Naive B cell (primary cell): Measurements from ENCODE around the gene TIFAB. TPM values are rescaled to one million over a fixed set of nuclear protein-coding genes. Genes with fewer than 3 reads are reported as not detected.
A peak's percentile ranks its signal among the peaks of the same experiment; 100 is the strongest.

Experiments used
- ATAC-seq, 2 donors: fragments of 150-1000 bp; cut with Tn5 transposase; 2 replicates each; pipeline ENCODE4 v1.10.0; 2021; ENCODE audit warnings: low read depth in 2 of 2, mild to moderate bottlenecking in 2 of 2, moderate library complexity in 2 of 2
- DNase-seq: peaks from one replicate; pipeline ENCODE4 v3.0.0; 2022
- H3K27ac Mint-ChIP-seq, 6 donors: one replicate each; pipeline ENCODE4 v1.8.0; 2020 to 2022; ENCODE audit warnings: mild to moderate bottlenecking in 6 of 6, mixed read lengths in 6 of 6, moderate library complexity in 5 of 6, inconsistent platforms in 2 of 6
- H3K27me3 Mint-ChIP-seq, 3 donors: one replicate each; pipeline ENCODE4 v1.8.0; 2021 to 2022; ENCODE audit warnings: mixed read lengths in 3 of 3, mild to moderate bottlenecking in 1 of 3
- H3K36me3 Mint-ChIP-seq, 2 donors: one replicate each; pipeline ENCODE4 v1.8.0; 2020 to 2022; ENCODE audit warnings: mixed read lengths in 2 of 2, inconsistent platforms in 1 of 2, mild to moderate bottlenecking in 1 of 2
- H3K4me1 Mint-ChIP-seq, 3 donors: one replicate each; pipeline ENCODE4 v1.8.0; 2020 to 2022; ENCODE audit warnings: mixed read lengths in 3 of 3, inconsistent platforms in 1 of 3, mild to moderate bottlenecking in 1 of 3, moderate library complexity in 1 of 3
- H3K4me3 Mint-ChIP-seq, 8 donors: one replicate each; pipeline ENCODE4 v1.8.0; 2020 to 2022; ENCODE audit warnings: mild to moderate bottlenecking in 8 of 8, mixed read lengths in 8 of 8, moderate library complexity in 8 of 8, inconsistent platforms in 2 of 8
- H3K9me3 Mint-ChIP-seq, 7 donors: one replicate each; pipeline ENCODE4 v1.8.0; 2020 to 2022; ENCODE audit warnings: mixed read lengths in 7 of 7, mild to moderate bottlenecking in 5 of 7, inconsistent platforms in 2 of 7, moderate library complexity in 1 of 7
- polyA plus RNA-seq, 6 donors: library from polyadenylated mRNA; unstranded; fragments of 300-500 nt; fragmentation: Illumina TruSeq; gene quantifications; one replicate each; pipeline ENCODE4 v1.2.3, GENCODE V29; 2021; ENCODE audit warnings: low read depth in 6 of 6

TIFAB gene
- polyA plus RNA-seq, 6 donors from 2014 or later, result not detected

DNA sequence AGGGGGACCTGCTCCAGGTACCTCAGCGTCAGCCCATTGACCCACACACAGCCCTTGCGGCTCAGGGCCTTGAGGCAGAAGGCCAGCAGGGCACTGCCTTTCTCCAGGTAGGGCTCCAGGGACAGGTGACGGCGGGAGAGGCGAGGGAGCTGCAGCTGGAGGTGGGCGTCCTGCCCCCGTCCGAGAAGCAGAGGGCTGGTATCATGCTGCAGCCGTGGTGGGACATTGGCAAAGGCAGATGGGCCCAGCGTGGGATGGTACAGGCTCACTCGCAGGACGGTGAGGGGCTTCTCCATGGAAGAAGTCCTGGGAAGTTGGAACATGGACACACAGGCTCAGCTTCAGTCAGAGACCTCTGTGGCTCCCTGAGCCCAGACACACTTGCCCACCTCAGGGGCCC, 2.5 kb downstream of the TIFAB start:
- Mint-ChIP-seq H3K9me3 (peaks cover 0 to 2% (median 0%) of the 10 kb centered on the region in 7 donors), H3K27me3 (peaks cover 11 to 15% (median 12%) of the 10 kb centered on the region in 3 donors), H3K4me1 (peaks cover 7 to 16% (median 11%) of the 10 kb centered on the region in 3 donors), H3K27ac (no peak overlapping the region), H3K4me3 (no peak overlapping the region), H3K36me3 (peaks cover 0 to 5% of the 10 kb centered on the region in 2 donors)
- DNase-seq (no peak), ATAC-seq (no peak)

DNA sequence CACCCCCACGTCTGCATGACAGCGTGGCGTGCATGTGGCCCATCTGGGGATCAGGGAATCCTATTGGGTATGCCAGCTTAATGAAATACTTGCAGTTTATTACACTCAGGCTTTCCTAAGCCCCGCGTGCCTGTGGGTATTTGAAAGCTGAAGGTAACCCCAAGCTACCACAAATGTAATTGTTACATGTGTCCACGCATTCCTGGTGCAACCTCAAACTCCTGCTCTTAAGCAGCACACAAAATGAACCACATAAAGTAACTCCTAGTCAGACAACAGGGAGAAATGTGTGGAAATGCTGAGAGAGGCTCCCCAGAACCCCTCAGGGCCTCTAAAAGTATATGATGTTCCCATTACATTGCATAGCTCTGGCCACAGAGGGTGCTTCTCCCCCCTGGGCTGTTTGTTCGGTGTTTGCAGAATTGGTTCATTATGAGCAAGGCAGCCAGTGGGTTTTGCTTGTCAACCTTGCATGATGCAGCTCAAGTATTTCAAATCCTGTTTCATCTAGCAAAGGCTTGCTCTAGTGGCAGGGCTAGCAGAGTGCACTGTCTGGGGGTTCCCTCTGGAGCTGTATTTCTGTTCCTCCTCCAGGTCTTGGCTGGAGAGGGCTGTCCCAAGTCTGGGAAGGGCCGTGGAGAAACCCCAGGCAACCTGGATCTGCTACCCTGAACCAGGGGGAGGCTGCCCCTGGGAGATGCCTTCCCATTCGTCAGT, 3.2 kb downstream of the TIFAB start:
- H3K4me1 Mint-ChIP-seq, result peaks cover 7 to 16% (median 11%) of the 10 kb centered on the region in 3 donors
- H3K27me3 Mint-ChIP-seq, result peaks cover 12 to 22% (median 13%) of the 10 kb centered on the region in 3 donors
- no peak overlapping the region for H3K27ac Mint-ChIP-seq
- H3K36me3 Mint-ChIP-seq, result peaks cover 0 to 5% of the 10 kb centered on the region in 2 donors
- ATAC-seq, result no peak
- H3K4me3 Mint-ChIP-seq, result peak overlapping the region in 1 of 8 donors; percentile 51
- no peak for DNase-seq
- peaks cover 0 to 2% (median 0%) of the 10 kb centered on the region in 7 donors for H3K9me3 Mint-ChIP-seq

DNA sequence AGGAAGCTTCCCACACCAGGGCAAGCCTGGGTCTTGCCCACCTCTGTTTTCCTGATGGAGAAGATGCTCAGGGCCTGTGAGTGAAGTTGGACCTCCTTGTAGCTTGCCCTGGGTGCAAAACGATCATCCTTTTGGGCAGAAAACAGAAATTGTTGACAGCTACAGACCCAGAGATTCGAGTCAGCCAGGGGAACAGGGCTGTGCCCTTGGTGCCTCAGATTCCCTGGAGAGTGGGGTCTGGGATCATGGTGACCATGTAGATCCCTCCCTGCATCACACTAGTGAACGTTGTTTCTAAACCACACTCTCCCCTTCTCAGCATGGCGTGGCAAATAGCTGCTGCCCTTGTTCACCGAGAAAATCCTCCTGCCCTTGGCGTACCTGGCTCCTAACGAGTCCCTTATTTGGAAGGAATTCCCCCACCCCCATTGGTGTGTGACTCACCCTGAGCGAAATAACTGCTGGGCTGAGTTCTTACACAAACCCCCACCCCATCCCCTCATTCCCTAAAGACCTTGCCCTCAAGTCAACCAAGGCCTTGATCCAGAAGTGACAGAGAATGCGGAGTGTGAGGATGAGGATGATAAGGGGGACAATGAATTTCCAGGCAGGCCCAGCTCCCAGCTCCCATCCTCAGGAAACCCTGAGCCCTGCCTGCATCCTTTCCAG, 3.9 kb downstream of the TIFAB start:
- ATAC-seq (no peak), DNase-seq (no peak)
- H3K4me3 Mint-ChIP-seq, result no peak overlapping the region
- peaks cover 7 to 16% (median 12%) of the 10 kb centered on the region in 3 donors for H3K4me1 Mint-ChIP-seq
- H3K9me3 Mint-ChIP-seq, result peaks cover 0 to 2% (median 0%) of the 10 kb centered on the region in 7 donors
- peak overlapping the region in 2 of 6 donors; percentile 6 to 36 for H3K27ac Mint-ChIP-seq
- H3K27me3 Mint-ChIP-seq, result peaks cover 12 to 23% (median 14%) of the 10 kb centered on the region in 3 donors
- peaks cover 0 to 5% of the 10 kb centered on the region in 2 donors for H3K36me3 Mint-ChIP-seq

DNA sequence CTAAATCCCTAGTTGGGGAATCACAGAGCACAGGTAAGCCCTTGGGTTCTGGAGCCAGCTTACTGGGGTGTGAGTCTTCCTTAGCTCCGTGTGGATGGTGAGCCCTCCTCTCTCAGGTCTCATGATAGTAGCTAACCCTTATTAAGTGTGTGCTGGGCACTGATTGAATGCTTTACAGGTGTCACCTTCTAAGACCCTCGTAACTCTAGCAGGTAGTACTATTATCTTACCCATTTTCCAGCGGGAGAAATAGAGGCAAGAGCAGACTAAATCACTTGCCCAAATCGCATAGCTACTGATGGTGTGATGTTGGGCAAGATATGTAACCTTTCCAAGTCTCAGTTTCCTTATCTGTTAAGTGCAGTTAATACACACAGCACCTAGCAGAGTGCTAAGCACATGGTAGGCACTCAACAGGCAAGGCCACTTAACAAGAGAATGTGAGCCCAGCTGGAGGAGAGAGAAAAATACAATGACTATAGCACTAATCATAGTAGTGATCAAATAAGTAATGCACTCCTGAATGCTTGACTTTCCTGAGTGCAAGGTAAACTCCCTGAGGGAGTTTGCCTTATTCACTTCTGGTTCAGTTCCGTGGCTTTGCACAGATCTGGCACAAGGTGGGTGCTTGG, 4.7 kb downstream of the TIFAB start, which contains the start of gene DCANP1:
Gene DCANP1, minus strand, starts transcription at position 51 of the 632 bp plus-strand sequence. CDS start 240 bp downstream, outside the sequence.
- DNase-seq (no peak), ATAC-seq (no peak)
- H3K27me3 Mint-ChIP-seq, result peaks cover 12 to 23% (median 14%) of the 10 kb centered on the region in 3 donors
- H3K9me3 Mint-ChIP-seq, result peaks cover 0 to 2% (median 0%) of the 10 kb centered on the region in 7 donors
- H3K27ac Mint-ChIP-seq, result peak within 1 kb of the TSS in 2 of 6 donors; percentile 6 to 36
- H3K36me3 Mint-ChIP-seq, result peaks cover 0 to 5% of the 10 kb centered on the region in 2 donors
- H3K4me1 Mint-ChIP-seq, result peaks cover 6 to 21% (median 17%) of the 10 kb centered on the region in 3 donors
- peak within 1 kb of the TSS in 2 of 8 donors; percentile 65 to 75 for H3K4me3 Mint-ChIP-seq

DNA sequence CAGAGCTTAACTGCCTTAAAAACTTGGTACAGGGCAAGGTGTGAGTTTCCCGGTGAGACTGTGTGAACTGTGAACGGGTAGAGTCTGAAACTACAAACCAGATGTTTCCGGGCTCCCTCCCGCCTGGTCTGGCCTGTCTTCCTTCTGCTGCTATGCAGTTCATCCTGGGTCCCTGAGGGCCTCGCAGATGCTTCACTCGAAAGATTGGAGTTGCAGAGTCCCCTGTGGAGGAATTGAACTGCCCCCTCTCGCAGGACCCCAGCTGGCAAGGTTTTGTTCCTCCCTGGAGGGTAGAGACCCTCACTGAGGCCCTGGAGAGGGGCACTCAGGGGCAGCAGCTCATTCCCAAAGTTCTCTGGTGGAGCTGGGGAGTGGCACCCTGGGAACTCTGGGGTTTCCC, 5.5 kb downstream of the TIFAB start:
- DNase-seq (no peak), ATAC-seq (no peak)
- Mint-ChIP-seq H3K4me3 (no peak overlapping the region), H3K36me3 (peaks cover 0 to 5% of the 10 kb centered on the region in 2 donors), H3K27me3 (peaks cover 12 to 23% (median 14%) of the 10 kb centered on the region in 3 donors), H3K9me3 (peaks cover 0 to 2% (median 0%) of the 10 kb centered on the region in 7 donors), H3K27ac (no peak overlapping the region), H3K4me1 (peaks cover 4 to 23% (median 21%) of the 10 kb centered on the region in 3 donors)

DNA sequence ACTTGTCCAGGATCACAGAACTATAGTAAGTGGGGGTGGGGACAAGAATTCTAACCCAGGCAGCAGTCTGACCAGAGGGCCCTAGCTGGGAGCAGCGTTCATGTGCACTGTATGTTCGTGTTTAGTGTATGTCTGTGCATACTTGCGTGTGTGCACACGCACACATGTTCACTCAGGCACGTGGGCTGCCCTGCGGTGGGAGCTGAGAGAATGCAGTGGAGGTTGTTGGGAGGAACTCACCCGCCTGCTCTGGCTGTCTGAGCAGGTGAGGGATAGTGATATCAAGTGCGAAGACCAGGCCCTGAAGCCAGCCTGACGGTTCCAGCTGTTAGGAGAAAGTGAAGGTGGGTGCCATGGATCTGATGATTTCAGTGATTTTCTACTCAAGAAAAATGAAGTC, 5.9 kb downstream of the TIFAB start:
- no peak overlapping the region for H3K27ac Mint-ChIP-seq
- H3K36me3 Mint-ChIP-seq, result peaks cover 0 to 5% of the 10 kb centered on the region in 2 donors
- peak overlapping the region in 1 of 8 donors; percentile 75 for H3K4me3 Mint-ChIP-seq

DNA sequence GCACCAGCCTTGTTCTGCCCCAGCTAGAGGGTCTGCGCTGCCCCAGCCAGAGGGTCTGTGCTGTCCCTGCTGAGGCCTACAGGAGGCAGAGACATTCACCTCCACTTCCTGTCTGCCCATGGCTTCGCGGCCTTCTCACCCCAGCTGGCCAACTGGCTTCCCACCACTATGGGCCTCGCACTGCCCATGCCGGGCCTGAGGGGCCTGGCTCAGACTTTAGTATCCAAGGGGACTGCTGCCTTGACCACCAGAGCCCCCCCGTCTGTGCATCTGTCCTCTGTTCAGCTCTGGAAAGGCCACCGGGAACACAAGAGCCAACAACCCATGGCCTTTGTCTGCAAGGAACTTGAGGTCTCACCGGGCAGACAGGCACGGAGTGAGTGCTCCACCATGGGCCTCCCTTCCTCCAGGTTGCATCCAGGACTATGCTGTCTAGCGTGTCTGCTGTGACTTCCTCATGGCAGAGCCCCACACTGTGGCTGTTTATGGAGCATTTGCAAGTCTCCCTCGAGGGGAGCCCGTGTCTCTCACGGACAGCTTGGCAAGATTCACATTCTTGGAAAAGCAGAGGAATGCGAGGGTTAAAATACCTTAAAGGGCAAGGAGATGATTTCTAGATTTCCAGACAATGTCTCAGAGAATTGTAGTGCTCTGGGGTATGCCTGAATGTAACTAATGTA, 6.7 kb downstream of the TIFAB start:
- Mint-ChIP-seq H3K27ac (no peak overlapping the region), H3K4me1 (peaks cover 10 to 28% (median 20%) of the 10 kb centered on the region in 3 donors), H3K4me3 (no peak overlapping the region), H3K9me3 (peaks cover 0 to 2% (median 0%) of the 10 kb centered on the region in 7 donors), H3K27me3 (peaks cover 11 to 23% (median 12%) of the 10 kb centered on the region in 3 donors), H3K36me3 (peaks cover 0 to 5% of the 10 kb centered on the region in 2 donors)
- ATAC-seq (no peak), DNase-seq (no peak)

More for the DNA sequence above, 5.9 kb downstream of the TIFAB start:
- DNase-seq (no peak), ATAC-seq (no peak)
- Mint-ChIP-seq H3K4me1 (peaks cover 5 to 25% (median 25%) of the 10 kb centered on the region in 3 donors), H3K9me3 (peaks cover 0 to 2% (median 0%) of the 10 kb centered on the region in 7 donors), H3K27me3 (peaks cover 12 to 23% (median 14%) of the 10 kb centered on the region in 3 donors)

DNA sequence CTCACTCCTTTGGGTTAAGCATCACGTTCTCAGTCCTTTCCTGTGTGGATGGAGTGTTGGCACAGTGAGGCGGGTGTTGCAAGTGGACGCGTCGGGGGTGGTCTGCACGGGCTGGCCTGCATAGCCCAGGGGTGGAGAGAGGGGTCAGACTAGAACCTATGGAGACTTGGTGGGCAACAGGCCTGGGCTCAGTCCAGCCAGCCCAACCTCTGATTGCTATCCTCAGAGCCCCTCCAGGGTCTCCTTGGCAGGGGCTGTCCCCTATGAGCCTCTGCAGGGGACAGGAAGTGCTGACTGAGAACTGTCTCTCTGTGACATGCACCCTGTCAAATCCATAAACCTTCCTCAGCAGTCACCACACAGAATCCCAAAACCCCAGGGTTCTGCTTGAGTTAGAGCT, 7.3 kb downstream of the TIFAB start:
- H3K9me3 Mint-ChIP-seq, result peaks cover 0 to 2% (median 0%) of the 10 kb centered on the region in 7 donors
- DNase-seq, result no peak
- no peak for ATAC-seq
- peaks cover 0 to 5% of the 10 kb centered on the region in 2 donors for H3K36me3 Mint-ChIP-seq
- peaks cover 10 to 28% (median 20%) of the 10 kb centered on the region in 3 donors for H3K4me1 Mint-ChIP-seq
- H3K4me3 Mint-ChIP-seq, result no peak overlapping the region
- peaks cover 11 to 23% (median 12%) of the 10 kb centered on the region in 3 donors for H3K27me3 Mint-ChIP-seq
- peak overlapping the region in 1 of 6 donors; percentile 79 for H3K27ac Mint-ChIP-seq

DNA sequence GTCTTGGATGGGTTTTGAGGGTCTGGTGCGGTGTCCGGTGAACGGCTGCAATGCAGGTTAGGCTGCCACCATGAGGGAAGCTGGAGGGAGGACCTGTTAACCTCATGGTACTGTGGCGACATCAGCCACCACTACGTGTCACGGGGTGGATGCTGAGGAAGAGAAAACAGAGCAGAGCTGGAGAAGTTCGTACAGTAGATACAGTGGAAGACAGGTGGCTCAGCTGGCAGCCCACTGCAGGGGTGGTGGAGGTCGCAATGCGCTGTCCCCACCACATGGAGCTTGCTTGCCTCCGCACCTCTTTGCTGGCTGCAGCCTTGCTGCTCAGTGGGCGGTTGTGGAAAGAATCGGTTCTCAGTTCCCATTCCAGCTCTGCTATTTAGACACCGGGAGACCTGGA, 7.8 kb downstream of the TIFAB start:
- Mint-ChIP-seq H3K27ac (peak overlapping the region in 1 of 6 donors; percentile 47), H3K27me3 (peaks cover 11 to 23% (median 12%) of the 10 kb centered on the region in 3 donors), H3K9me3 (peaks cover 0 to 2% (median 0%) of the 10 kb centered on the region in 7 donors), H3K36me3 (peaks cover 0 to 5% of the 10 kb centered on the region in 2 donors), H3K4me1 (peaks cover 10 to 30% (median 23%) of the 10 kb centered on the region in 3 donors), H3K4me3 (no peak overlapping the region)
- no peak for ATAC-seq
- DNase-seq, result no peak

DNA sequence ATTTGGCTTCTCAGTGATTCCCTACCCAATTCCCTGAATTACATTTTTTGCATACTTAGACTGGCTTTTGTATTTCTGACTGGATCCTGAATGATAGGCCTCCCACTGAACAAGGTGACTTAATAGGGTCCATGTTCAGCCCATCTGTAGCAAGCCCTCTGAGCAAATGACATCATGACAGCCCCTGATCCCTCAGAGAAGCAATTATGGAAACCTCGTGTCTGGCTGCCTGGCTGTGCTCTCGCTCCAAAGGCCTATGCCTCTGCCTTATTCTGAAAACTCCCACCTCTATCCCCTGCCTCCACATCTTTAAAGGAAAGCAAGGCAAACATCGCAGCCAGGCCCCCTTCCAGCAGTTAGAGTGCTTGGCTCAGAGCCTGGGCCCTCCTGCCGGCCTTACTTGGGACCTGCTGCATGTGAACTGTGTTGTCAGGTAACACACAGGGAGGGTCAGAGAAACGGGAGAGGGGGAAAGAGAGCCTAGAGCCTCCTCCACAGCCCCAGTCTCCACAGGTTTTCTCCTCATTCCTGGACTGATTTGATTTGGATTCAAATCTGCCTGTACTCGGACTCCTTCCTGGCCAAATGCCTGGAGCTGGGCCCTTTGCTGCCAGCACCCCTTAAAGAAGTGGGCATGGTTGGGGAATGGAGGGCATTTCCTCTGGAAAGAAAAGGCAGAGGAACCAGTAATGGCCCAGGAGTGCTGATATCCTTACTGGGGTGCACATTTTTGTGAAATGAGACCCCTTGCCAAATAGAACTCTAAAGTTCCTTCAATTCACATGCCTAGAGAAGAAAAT, 8.8 kb downstream of the TIFAB start:
- no peak overlapping the region for H3K27ac Mint-ChIP-seq
- peaks cover 10 to 40% (median 31%) of the 10 kb centered on the region in 3 donors for H3K4me1 Mint-ChIP-seq
- H3K27me3 Mint-ChIP-seq, result peaks cover 6 to 23% (median 11%) of the 10 kb centered on the region in 3 donors
- DNase-seq (no peak), ATAC-seq (no peak)
- peaks cover 0 to 5% of the 10 kb centered on the region in 2 donors for H3K36me3 Mint-ChIP-seq
- H3K9me3 Mint-ChIP-seq, result peaks cover 0 to 2% (median 0%) of the 10 kb centered on the region in 7 donors
- H3K4me3 Mint-ChIP-seq, result no peak overlapping the region

DNA sequence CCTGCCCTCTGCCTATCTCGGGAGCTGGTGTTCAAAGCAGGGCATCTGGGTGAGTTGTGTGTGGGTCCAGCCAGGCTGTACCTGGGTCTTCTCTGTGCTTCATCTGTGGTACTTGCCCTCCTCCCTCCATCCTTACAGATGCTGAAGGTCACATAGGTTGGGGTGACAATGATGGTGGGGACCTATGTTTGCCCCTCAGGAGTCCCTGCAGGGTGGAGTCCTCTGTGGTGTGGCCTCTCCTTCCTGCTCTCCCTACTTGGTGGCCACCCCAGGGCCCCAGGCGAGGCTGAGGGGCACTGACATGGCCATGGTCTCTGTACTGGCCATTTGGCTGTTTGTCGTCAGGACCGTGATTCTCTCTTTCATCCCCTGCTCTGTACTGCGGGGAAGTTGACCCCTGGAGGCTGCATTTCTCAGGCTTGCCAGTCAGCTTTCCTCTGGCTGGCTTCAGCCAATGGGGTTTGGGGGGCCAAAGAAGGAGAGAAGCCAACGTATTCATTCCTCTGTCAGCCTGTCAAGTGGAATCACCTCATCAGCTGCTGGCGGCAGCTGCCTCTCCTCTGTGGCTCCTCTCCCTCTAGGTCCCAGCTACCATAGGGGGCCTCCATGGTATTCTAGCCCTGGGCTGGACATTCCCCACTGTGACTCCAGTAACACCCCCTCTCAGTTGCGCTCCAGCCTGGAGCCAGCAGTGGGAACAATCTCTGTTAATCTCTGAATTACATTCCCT, 9.6 kb downstream of the TIFAB start:
- Mint-ChIP-seq H3K9me3 (peaks cover 0 to 2% (median 0%) of the 10 kb centered on the region in 7 donors), H3K4me1 (peaks cover 10 to 43% (median 39%) of the 10 kb centered on the region in 3 donors), H3K27ac (peak overlapping the region in 1 of 6 donors; percentile 31), H3K36me3 (peaks cover 0 to 5% of the 10 kb centered on the region in 2 donors), H3K4me3 (peak overlapping the region in 2 of 8 donors; percentile 5 to 71), H3K27me3 (peaks cover 5 to 22% (median 11%) of the 10 kb centered on the region in 3 donors)
- DNase-seq, result no peak
- no peak for ATAC-seq
